ENCODE results near the gene WNT5B. TPM values are rescaled to one million over a fixed set of nuclear protein-coding genes. Genes with fewer than 3 reads are reported as not detected.
A peak's percentile ranks its signal among the peaks of the same experiment; 100 is the strongest.

The WNT5B gene
- total and polyA plus RNA-seq, 2 of the 4 experiments (the other 2 are of a cell fraction): 83.7 to 102 TPM

GRCh38 chr12:1594261-1595025 is 34.6 kb upstream of the WNT5B start, which contains the start of gene FBXL14:
Gene FBXL14, minus strand, starts transcription at chr12:1594581. Its CDS starts 515 bp downstream, at chr12:1594066.
- Histone ChIP-seq H2BK20ac (ENCODE audit: low read depth, low read length) (no peak within 1 kb of the TSS), H3K18ac (ENCODE audit: low read depth, low read length) (peak within 1 kb of the TSS; percentile 2; the same call in 1 of the 2 replicates), H3K23ac (ENCODE audit: low read depth, low read length) (peak within 1 kb of the TSS; percentile 79), H3K4me2 (ENCODE audit: low read depth, low read length) (peak within 1 kb of the TSS; percentile 80), H3K9ac (ENCODE audit: low read depth, low read length) (peak within 1 kb of the TSS; percentile 72), H2BK15ac (ENCODE audit: low read depth, low read length) (peak within 1 kb of the TSS; percentile 30; the same call in 1 of the 3 replicates), H3K4me1 (ENCODE audit: control insufficient read depth, insufficient read depth, low read length) (peaks cover 20% of the 10 kb centered on the region), H2AK5ac (ENCODE audit: low read depth, low read length) (peak within 1 kb of the TSS; percentile 79), H3K27ac (ENCODE audit: insufficient read depth, low read length) (peak within 1 kb of the TSS; percentile 66), H4K8ac (ENCODE audit: low read depth in 2 of 2, low read length in 2 of 2) (peak within 1 kb of the TSS; percentile 44 to 83), H4K91ac (ENCODE audit: insufficient read depth, low read depth, low read length) (peak within 1 kb of the TSS; percentile 31), H3K9me1 (ENCODE audit: insufficient read depth, low read length) (peaks cover 12% of the 10 kb centered on the region; the same call in 1 of the 2 replicates), H3K56ac (ENCODE audit: extremely low read depth, insufficient read depth, low read length) (peak within 1 kb of the TSS; percentile 43; the same call in 1 of the 2 replicates), H2BK120ac (ENCODE audit: low read depth, low read length) (peak within 1 kb of the TSS; percentile 47), H3K79me1 (ENCODE audit: low read depth in 1 of 2, low read length in 2 of 2) (peaks cover 33 to 68% of the 10 kb centered on the region in 2 experiments), H4K20me1 (ENCODE audit: insufficient read depth, low read length) (peaks cover 51% of the 10 kb centered on the region), H3K27me3 (ENCODE audit: control insufficient read depth, insufficient read depth, low read length) (no peaks in the 10 kb centered on the region), H4K5ac (ENCODE audit: low read depth, low read length) (peak within 1 kb of the TSS; percentile 37), H3K4ac (ENCODE audit: low read depth, low read length) (peak within 1 kb of the TSS; percentile 82), H2AFZ (replicated peaks; ENCODE audit: low read length, poor library complexity) (peak within 1 kb of the TSS; percentile 84), H3K36me3 (ENCODE audit: control insufficient read depth, insufficient read depth, low read length) (no peaks in the 10 kb centered on the region), H2BK5ac (ENCODE audit: low read depth, low read length, poor library complexity, severe bottlenecking) (peak within 1 kb of the TSS; percentile 78), H2AK9ac (replicated peaks; ENCODE audit: low read depth, low read length, poor library complexity) (peak within 1 kb of the TSS; percentile 92), H3K14ac (replicated peaks; ENCODE audit: low read depth, low read length) (peak within 1 kb of the TSS; percentile 79), H3K4me3 (ENCODE audit: insufficient read depth, low read depth, low read length) (peak within 1 kb of the TSS; percentile 90), H3K9me3 (ENCODE audit: control insufficient read depth, insufficient read depth, low read length) (no peaks in the 10 kb centered on the region)
- dilution Hi-C loops (cut with HindIII; ENCODE audit: low sequenced_read_pairs, unreplicated experiment) (no loop called here), in situ Hi-C loops (cut with MboI; ENCODE audit: low sequenced_read_pairs) (loop anchor here (25.0 kb wide), 1 partner anchor 682 kb away; no protein-coding TSS in a partner anchor), intact Hi-C loops (cut with micrococcal nuclease) (no loop called here)
- POLR2A ChIA-PET (ENCODE audit: unreplicated experiment): no interaction called here
- CTCF ChIA-PET: no interaction called here
- BruUV-seq (replicated peaks): no TSS peak
- 0% methylated on average over 62 of the region's 115 CpGs; no CpG with 5 or more reads in 1 of the 2 experiments for WGBS, 2 experiments (ENCODE audit: extremely low coverage in 2 of 2, insufficient read length in 1 of 2)
- peak; percentile 79 for DNase-seq
- ATAC-seq (ENCODE audit: low read depth): peak; percentile 67
- no peak for TF ChIP-seq FOS (IDR thresholded peaks at IDR 0.05; ENCODE audit: low read depth, low read length)
- no peak; the same call in 1 of the 2 replicates for TF ChIP-seq MAZ (IDR thresholded peaks at IDR 0.05; ENCODE audit: borderline replicate concordance, low read depth, low read length)
- no peak for TF ChIP-seq ELK1 (IDR thresholded peaks at IDR 0.05; ENCODE audit: borderline replicate concordance, low read depth, low read length)
- peak; percentile 52; the same call in 1 of the 2 replicates for TF ChIP-seq CHD1 (IDR thresholded peaks at IDR 0.05; ENCODE audit: low read depth, low read length)
- TF ChIP-seq CEBPB (IDR thresholded peaks at IDR 0.05; ENCODE audit: low read depth, low read length): no peak
- TF ChIP-seq RFX5 (IDR thresholded peaks at IDR 0.05; ENCODE audit: low read depth, low read length): no peak
- TF ChIP-seq USF2 (IDR thresholded peaks at IDR 0.05; ENCODE audit: low read depth, low read length): peak; percentile 83
- TF ChIP-seq BHLHE40 (IDR thresholded peaks at IDR 0.05; ENCODE audit: low read depth, low read length): peak; percentile 79
- no peak for TF ChIP-seq RCOR1 (IDR thresholded peaks at IDR 0.05; ENCODE audit: insufficient replicate concordance, low read length)
- no peak for TF ChIP-seq CTCF (conservative IDR thresholded peaks at IDR 0.05; ENCODE audit: low read depth, low read length)
- TF ChIP-seq SMC3 (IDR thresholded peaks at IDR 0.05; ENCODE audit: low read depth, low read length): no peak
- TF ChIP-seq NFE2L2 (IDR thresholded peaks at IDR 0.05; ENCODE audit: low read depth, low read length): no peak
- no peak for TF ChIP-seq MAFK (IDR thresholded peaks at IDR 0.05; ENCODE audit: low read depth, low read length)
